Breast epithelium (tissue), 4 donors: ENCODE data around the gene ABI3BP. TPM values are rescaled to one million over a fixed set of nuclear protein-coding genes. Genes with fewer than 3 reads are reported as not detected.

Experiments
- DNase-seq, 2 donors: peaks; one replicate each; pipeline ENCODE4 v3.0.0-alpha.2; 2019; ENCODE audit warnings: low spot score in 2 of 2
- H3K27ac ChIP-seq, 2 donors: fragments of 200-600 bp; sonication (generic) in 1 of 2; one replicate each; pipeline ENCODE4 v1.5.1; 2016 to 2019; ENCODE audit warnings: mild to moderate bottlenecking in 1 of 2
- H3K27me3 ChIP-seq, 2 donors: fragments of 200-600 bp; sonication (generic) in 1 of 2; one replicate each; pipeline versions ENCODE4 v1.5.1 to v1.6.0; 2017 to 2019; ENCODE audit warnings: control low read depth in 1 of 2, mild to moderate bottlenecking in 1 of 2
- H3K36me3 ChIP-seq: fragments of 200-600 bp; one replicate; pipeline ENCODE4 v1.5.1; 2019
- H3K4me1 ChIP-seq, 2 donors: fragments of 200-600 bp; sonication (generic); one replicate each; pipeline ENCODE4 v1.5.1; 2016 to 2019; ENCODE audit warnings: control low read depth in 1 of 2
- H3K4me3 ChIP-seq, 3 donors: fragments of 200-600 bp; sonication (generic); 1 replicate in 2 of 3; 2 replicates in 1 of 3; pipeline ENCODE4 v1.5.1; 2016 to 2019; ENCODE audit warnings: mild to moderate bottlenecking in 3 of 3, moderate library complexity in 2 of 3
- H3K9me3 ChIP-seq, 2 donors: fragments of 200-600 bp; sonication (generic) in 1 of 2; one replicate each; pipeline ENCODE4 v1.5.1; 2016 to 2019; ENCODE audit warnings: control low read depth in 1 of 2
- CTCF ChIP-seq, 3 donors: fragments of 450-650 bp; IDR thresholded peaks; one replicate each; pipeline ENCODE4 v1.5.1; 2016 to 2017; ENCODE audit warnings: antibody characterized with exemption in 3 of 3, mild to moderate bottlenecking in 3 of 3, moderate library complexity in 3 of 3
- POLR2A ChIP-seq: fragments of 450-650 bp; IDR thresholded peaks from one replicate; pipeline ENCODE4 v1.6.1; 2016; ENCODE audit warnings: antibody characterized with exemption, mild to moderate bottlenecking, moderate library complexity
- POLR2AphosphoS5 ChIP-seq, 3 donors: sonication (generic); formaldehyde crosslinking; IDR thresholded peaks; one replicate each; pipeline ENCODE4 v1.6.1; 2017; ENCODE audit warnings: antibody characterized with exemption in 3 of 3
- intact Hi-C: fragments of 100-400 bp; cut with DNase I; formaldehyde crosslinking; loops from one replicate; pipeline ENCODE4 v1.15.1; 2023; ENCODE audit warnings: low total_unique reads
- total RNA-seq, 3 donors: library from RNA; depleted of rRNA; stranded (reverse); fragments of >200 nt; gene quantifications; one replicate each; pipeline ENCODE4 v1.1.0, GENCODE V29; 2016

The ABI3BP gene
- total RNA-seq, 3 donors from 2014 or later = 17.4 to 170 (median 41.1) TPM

GRCh38 chr3:101009386-101009785 lies 16.2 kb upstream of the ABI3BP start:
- intact Hi-C loops = no loop called here
- Histone ChIP-seq H3K9me3 (no peaks in the 10 kb centered on the region), H3K4me3 (no peak overlapping the region), H3K4me1 (no peaks in the 10 kb centered on the region), H3K36me3 (no peaks in the 10 kb centered on the region), H3K27me3 (no peaks in the 10 kb centered on the region), H3K27ac (no peak overlapping the region)
- no peak for DNase-seq
- TF ChIP-seq CTCF (IDR thresholded peaks at IDR 0.05) (no peak), POLR2A (no peak), POLR2AphosphoS5 (IDR thresholded peaks at IDR 0.05) (no peak)

- DNase-seq = no peak
- H3K27me3 ChIP-seq = no peaks in the 10 kb centered on the region
- intact Hi-C loops = no loop called here
Measured at GRCh38 chr3:100999160-100999559, 5.9 kb upstream of the ABI3BP start.

GRCh38 chr3:100994809-100995208 lies 1.6 kb upstream of the ABI3BP start:
- intact Hi-C loops = no loop called here
- Histone ChIP-seq H3K27me3 (no peaks in the 10 kb centered on the region), H3K4me3 (no peak overlapping the region), H3K36me3 (no peaks in the 10 kb centered on the region), H3K4me1 (no peaks in the 10 kb centered on the region), H3K9me3 (no peaks in the 10 kb centered on the region), H3K27ac (no peak overlapping the region)
- TF ChIP-seq CTCF (IDR thresholded peaks at IDR 0.05) (no peak), POLR2AphosphoS5 (IDR thresholded peaks at IDR 0.05) (no peak), POLR2A (no peak)
- no peak for DNase-seq

More at GRCh38 chr3:100999160-100999559, 5.9 kb upstream of the ABI3BP start:
- Histone ChIP-seq H3K4me3 (no peak overlapping the region), H3K9me3 (no peaks in the 10 kb centered on the region), H3K4me1 (no peaks in the 10 kb centered on the region), H3K36me3 (no peaks in the 10 kb centered on the region), H3K27ac (no peak overlapping the region)
- TF ChIP-seq POLR2A (no peak), POLR2AphosphoS5 (IDR thresholded peaks at IDR 0.05) (no peak), CTCF (IDR thresholded peaks at IDR 0.05) (no peak)

GRCh38 chr3:100994187-100994586 lies 966 bp upstream of the ABI3BP start:
- H3K27ac ChIP-seq = peak overlapping the region; percentile 31 to 50
- H3K4me3 ChIP-seq = no peak overlapping the region
- H3K9me3 ChIP-seq = no peaks in the 10 kb centered on the region
- H3K4me1 ChIP-seq = no peaks in the 10 kb centered on the region
- no peaks in the 10 kb centered on the region for H3K36me3 ChIP-seq
- no peak for DNase-seq
- no peaks in the 10 kb centered on the region for H3K27me3 ChIP-seq
- no peak for TF ChIP-seq CTCF (IDR thresholded peaks at IDR 0.05)
- TF ChIP-seq POLR2AphosphoS5 (IDR thresholded peaks at IDR 0.05) = no peak
- TF ChIP-seq POLR2A = no peak
- intact Hi-C loops = no loop called here

- intact Hi-C loops = no loop called here
- Histone ChIP-seq H3K4me3 (peak overlapping the region; percentile 37 to 60 (median 42)), H3K36me3 (no peaks in the 10 kb centered on the region), H3K9me3 (no peaks in the 10 kb centered on the region), H3K4me1 (no peaks in the 10 kb centered on the region), H3K27ac (peak overlapping the region; percentile 31 to 72), H3K27me3 (no peaks in the 10 kb centered on the region)
- DNase-seq = no peak
- TF ChIP-seq POLR2AphosphoS5 (IDR thresholded peaks at IDR 0.05) (no peak), CTCF (IDR thresholded peaks at IDR 0.05) (no peak), POLR2A (no peak)
Measured at GRCh38 chr3:100992231-100993012, 799 bp downstream of the ABI3BP start.
